ENCODE results near the gene SEPHS1.

Gene SEPHS1

DNA sequence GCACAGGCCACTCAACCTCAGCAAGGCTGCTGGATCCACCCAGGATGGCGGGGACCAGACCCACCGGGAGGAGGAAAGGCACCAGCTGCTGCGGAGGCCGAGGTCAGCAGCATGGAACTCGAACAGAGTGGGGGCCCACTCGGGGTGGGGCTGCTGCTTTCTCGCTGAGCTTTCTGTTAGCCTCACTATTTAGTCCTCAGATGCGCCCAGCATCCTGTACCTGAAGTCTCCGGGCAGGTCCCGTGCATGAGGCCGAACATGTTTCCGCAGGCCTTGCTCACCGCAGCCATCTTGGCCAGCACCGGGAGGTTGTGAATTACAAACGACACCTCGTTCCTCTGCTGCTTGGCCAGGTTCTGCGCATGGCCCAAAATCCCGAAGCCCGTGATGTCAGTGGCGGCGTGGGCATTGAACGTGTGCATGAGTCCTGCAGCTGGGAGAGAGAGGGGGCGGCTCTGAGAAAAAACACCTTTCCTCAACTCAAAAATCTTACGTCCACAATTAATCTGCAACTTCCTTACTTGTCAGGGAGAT lies 25.4 kb downstream of the SEPHS1 start:
- Histone ChIP-seq H3K4me3 (no peak overlapping the region), H3K4me2 (no peak overlapping the region), H3K9me3 (replicated peaks in 1 of 11) (no peaks in the 10 kb centered on the region), H3K27ac (no peak overlapping the region), H3K27me3 (no peaks in the 10 kb centered on the region), H4K20me1 (peaks cover 0 to 16% (median 0%) of the 10 kb centered on the region in 11 experiments; a peak in 5 of 22 replicates), H3K9ac (no peak overlapping the region), H3K36me3 (peaks cover 86 to 97% (median 94%) of the 10 kb centered on the region in 11 experiments), H3K4me1 (no peaks in the 10 kb centered on the region)
- TF ChIP-seq Cebpa-rat (IDR thresholded peaks at IDR 0.05): no peak

DNA sequence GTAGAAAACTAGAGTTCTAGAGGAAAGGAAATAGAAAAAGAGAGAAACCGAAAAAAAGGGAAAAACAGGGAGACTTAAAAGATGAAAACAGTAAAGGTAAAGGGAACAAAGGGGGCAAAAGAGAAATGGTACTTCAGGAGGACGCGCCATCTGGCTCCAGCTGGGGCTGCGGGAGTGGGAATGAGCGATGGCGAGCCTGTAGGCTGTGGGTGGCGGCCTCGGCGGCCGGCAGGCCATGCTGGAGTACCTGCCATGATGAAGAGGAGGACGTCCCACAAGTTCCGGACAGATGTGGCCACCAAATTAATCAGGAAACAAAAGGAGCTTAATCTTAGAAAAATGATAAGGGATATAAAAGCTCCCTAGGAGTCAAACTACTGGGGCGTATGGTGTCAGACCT lies 26.5 kb downstream of the SEPHS1 start:
- no peak overlapping the region for H3K27ac ChIP-seq
- no peak overlapping the region for H3K4me2 ChIP-seq
- no peak overlapping the region for H3K9ac ChIP-seq
- no peak for TF ChIP-seq Cebpa-rat (IDR thresholded peaks at IDR 0.05)
- no peak overlapping the region for H3K4me3 ChIP-seq
- peaks cover 0 to 23% (median 0%) of the 10 kb centered on the region in 11 experiments; a peak in 5 of 22 replicates for H4K20me1 ChIP-seq
- H3K27me3 ChIP-seq: no peaks in the 10 kb centered on the region
- no peaks in the 10 kb centered on the region for H3K9me3 ChIP-seq (replicated peaks in 1 of 11)
- no peaks in the 10 kb centered on the region for H3K4me1 ChIP-seq
- peaks cover 79 to 97% (median 93%) of the 10 kb centered on the region in 11 experiments for H3K36me3 ChIP-seq

DNA sequence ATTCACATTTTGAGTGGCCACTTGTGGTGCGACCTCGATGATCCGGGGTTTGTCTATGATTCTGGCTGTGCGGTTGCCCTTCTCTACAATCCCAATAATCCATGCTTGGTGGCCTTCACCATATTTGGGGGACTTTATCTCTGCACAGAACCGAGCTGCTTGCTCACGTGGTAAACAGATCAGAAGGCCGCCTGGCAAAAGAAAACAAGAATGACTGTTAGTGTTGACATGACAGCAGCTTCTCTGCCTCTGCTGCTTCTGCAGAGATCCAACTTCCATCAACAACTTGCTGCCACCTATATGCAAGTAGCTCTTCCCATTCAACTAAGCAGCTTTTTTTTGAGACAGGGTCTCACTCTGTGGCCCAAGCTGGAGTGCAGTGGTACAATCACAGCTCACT lies 28.9 kb downstream of the SEPHS1 start:
- H3K4me1 ChIP-seq: no peaks in the 10 kb centered on the region
- no peaks in the 10 kb centered on the region for H3K9me3 ChIP-seq (replicated peaks in 1 of 11)
- no peaks in the 10 kb centered on the region for H3K27me3 ChIP-seq
- no peak overlapping the region for H3K9ac ChIP-seq
- no peak for TF ChIP-seq Cebpa-rat (IDR thresholded peaks at IDR 0.05)
- H4K20me1 ChIP-seq: peaks cover 0 to 23% (median 0%) of the 10 kb centered on the region in 11 experiments; a peak in 5 of 22 replicates
- H3K36me3 ChIP-seq: peaks cover 55 to 74% (median 69%) of the 10 kb centered on the region in 11 experiments
- H3K4me3 ChIP-seq: no peak overlapping the region
- no peak overlapping the region for H3K4me2 ChIP-seq
- H3K27ac ChIP-seq: no peak overlapping the region

DNA sequence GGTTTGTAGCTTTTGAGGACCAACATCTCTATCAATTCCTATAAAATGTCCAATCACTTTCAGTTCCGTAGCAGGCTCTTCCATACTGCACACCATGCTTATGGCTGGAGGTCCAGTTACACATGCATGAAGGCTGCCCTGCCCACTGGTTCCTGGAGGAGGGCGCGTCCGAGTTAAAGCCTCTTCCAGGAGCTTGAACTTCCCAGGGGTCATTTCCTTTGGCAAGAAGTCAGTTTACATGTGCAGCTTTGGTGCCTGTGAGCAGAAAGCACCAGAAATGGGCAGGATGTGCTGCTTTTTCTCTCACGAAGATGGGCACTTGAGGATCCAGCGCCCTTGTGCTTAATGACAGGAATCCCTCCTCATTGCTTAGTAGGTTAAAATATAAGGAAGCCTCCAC lies 30.6 kb downstream of the SEPHS1 start:
- Histone ChIP-seq H3K4me1 (no peaks in the 10 kb centered on the region), H3K27ac (no peak overlapping the region), H3K27me3 (no peaks in the 10 kb centered on the region), H3K4me3 (no peak overlapping the region), H4K20me1 (peaks cover 0 to 17% (median 0%) of the 10 kb centered on the region in 11 experiments; a peak in 5 of 22 replicates), H3K9me3 (replicated peaks in 1 of 11) (no peaks in the 10 kb centered on the region), H3K4me2 (no peak overlapping the region), H3K36me3 (peaks cover 38 to 57% (median 52%) of the 10 kb centered on the region in 11 experiments), H3K9ac (no peak overlapping the region)
- no peak for TF ChIP-seq Cebpa-rat (IDR thresholded peaks at IDR 0.05)

- Histone ChIP-seq H3K4me1 (no peaks in the 10 kb centered on the region), H3K36me3 (peaks cover 31 to 50% (median 45%) of the 10 kb centered on the region in 11 experiments), H4K20me1 (peaks cover 0 to 15% (median 0%) of the 10 kb centered on the region in 11 experiments; a peak in 4 of 22 replicates), H3K27me3 (no peaks in the 10 kb centered on the region), H3K4me3 (no peak overlapping the region), H3K27ac (no peak overlapping the region), H3K9ac (no peak overlapping the region), H3K4me2 (no peak overlapping the region), H3K9me3 (replicated peaks in 1 of 11) (no peaks in the 10 kb centered on the region)
- TF ChIP-seq Cebpa-rat (IDR thresholded peaks at IDR 0.05): no peak
Observed at GRCh38 chr10:13316635-13317311, 31.3 kb downstream of the SEPHS1 start.

DNA sequence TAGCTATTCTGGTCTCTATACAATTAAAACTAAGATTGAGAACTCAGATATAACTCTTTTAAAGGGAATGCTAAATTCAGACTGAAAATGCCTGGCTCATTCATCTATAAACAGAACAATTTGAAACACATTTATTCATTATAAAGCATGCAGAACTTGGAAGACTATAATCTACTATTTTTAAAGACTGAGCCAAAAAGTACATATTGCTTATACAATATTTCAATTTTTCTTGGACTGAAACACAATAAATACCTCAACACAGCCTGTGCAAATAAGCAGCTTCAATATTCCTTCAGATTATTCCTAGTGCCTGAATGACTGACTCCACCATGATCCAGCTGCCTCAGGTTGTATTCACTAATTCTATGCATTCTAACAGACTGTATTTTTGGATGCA lies 32.7 kb downstream of the SEPHS1 start:
- Histone ChIP-seq H3K36me3 (peaks cover 17 to 36% (median 31%) of the 10 kb centered on the region in 11 experiments), H3K4me3 (no peak overlapping the region), H4K20me1 (peaks cover 0 to 15% (median 0%) of the 10 kb centered on the region in 11 experiments; a peak in 5 of 22 replicates), H3K27me3 (no peaks in the 10 kb centered on the region), H3K4me1 (no peaks in the 10 kb centered on the region), H3K9me3 (replicated peaks in 1 of 11) (no peaks in the 10 kb centered on the region), H3K4me2 (no peak overlapping the region), H3K27ac (no peak overlapping the region), H3K9ac (no peak overlapping the region)
- no peak for TF ChIP-seq Cebpa-rat (IDR thresholded peaks at IDR 0.05)

DNA sequence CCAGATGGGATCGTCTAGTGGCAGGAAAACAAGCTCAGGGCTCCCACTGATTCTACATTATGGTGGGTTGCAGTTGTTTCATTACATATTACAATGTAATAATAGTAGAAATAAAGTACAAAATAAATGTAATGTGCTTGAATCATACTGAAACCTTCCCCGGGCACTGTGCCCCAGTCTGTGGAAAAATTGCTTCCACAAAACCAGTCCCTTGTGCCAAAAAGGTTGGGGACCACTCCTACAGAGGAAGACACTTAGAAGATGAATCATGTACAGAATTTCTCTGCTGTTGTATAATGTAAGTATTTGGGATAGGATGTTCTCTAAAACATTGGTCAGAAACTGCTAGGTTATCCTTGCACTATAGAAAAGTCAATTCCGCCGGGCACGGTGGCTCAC lies 36.9 kb downstream of the SEPHS1 start:
- no peak for TF ChIP-seq Cebpa-rat (IDR thresholded peaks at IDR 0.05)
- Histone ChIP-seq H3K36me3 (no peaks in the 10 kb centered on the region), H4K20me1 (no peaks in the 10 kb centered on the region; a peak in 1 of 22 replicates), H3K4me1 (no peaks in the 10 kb centered on the region), H3K27ac (no peak overlapping the region), H3K27me3 (no peaks in the 10 kb centered on the region), H3K4me2 (no peak overlapping the region), H3K9me3 (replicated peaks in 1 of 11) (no peaks in the 10 kb centered on the region), H3K4me3 (no peak overlapping the region), H3K9ac (no peak overlapping the region)

GRCh38 chr10:13310518-13311176 lies 37.4 kb downstream of the SEPHS1 start:
- no peak for TF ChIP-seq Cebpa-rat (IDR thresholded peaks at IDR 0.05)
- no peak overlapping the region for H3K9ac ChIP-seq
- no peaks in the 10 kb centered on the region for H3K9me3 ChIP-seq (replicated peaks in 1 of 11)
- H3K27ac ChIP-seq: no peak overlapping the region
- no peak overlapping the region for H3K4me2 ChIP-seq
- no peaks in the 10 kb centered on the region for H3K4me1 ChIP-seq
- H4K20me1 ChIP-seq: no peaks in the 10 kb centered on the region; a peak in 1 of 22 replicates
- no peak overlapping the region for H3K4me3 ChIP-seq
- H3K27me3 ChIP-seq: no peaks in the 10 kb centered on the region
- no peaks in the 10 kb centered on the region for H3K36me3 ChIP-seq

- Histone ChIP-seq H3K4me1 (no peaks in the 10 kb centered on the region), H3K27me3 (no peaks in the 10 kb centered on the region), H4K20me1 (no peaks in the 10 kb centered on the region; a peak in 1 of 22 replicates), H3K36me3 (no peaks in the 10 kb centered on the region), H3K4me3 (no peak overlapping the region), H3K9me3 (replicated peaks in 1 of 11) (no peaks in the 10 kb centered on the region), H3K4me2 (no peak overlapping the region), H3K9ac (no peak overlapping the region), H3K27ac (no peak overlapping the region)
- no peak for TF ChIP-seq Cebpa-rat (IDR thresholded peaks at IDR 0.05)
Observed at GRCh38 chr10:13309792-13310191, 38.3 kb downstream of the SEPHS1 start.
